Psoas muscle (tissue), 8 donors: ENCODE results near the gene TMEM158. TPM values are rescaled to one million over a fixed set of nuclear protein-coding genes. Genes with fewer than 3 reads are reported as not detected.

Experiments used
- ATAC-seq, 4 donors: fragments of 200-7000 bp; cut with Tn5 transposase; one replicate each; pipeline ENCODE4 v1.9.1; 2020; ENCODE audit warnings: moderate library complexity in 3 of 4, mild to moderate bottlenecking in 2 of 4
- DNase-seq, 2 donors: peaks; one replicate each; pipeline ENCODE4 v3.0.0-alpha.2; 2020
- H3K27ac ChIP-seq: fragments of 200-600 bp; one replicate; pipeline ENCODE4 v1.8.0; 2022
- H3K27me3 ChIP-seq, 3 donors: fragments of 200-600 bp in 1 of 3; one replicate each; pipeline versions ENCODE4 v1.6.1 to v1.8.0; 2013 to 2022; ENCODE audit warnings: low read length in 2 of 3, mild to moderate bottlenecking in 2 of 3, moderate library complexity in 1 of 3; ENCODE audit not compliant: insufficient read depth in 3 of 3
- H3K36me3 ChIP-seq, 2 donors: fragments of 200-600 bp in 1 of 2; one replicate each; pipeline versions ENCODE4 v1.6.1 to v1.8.0; 2013 to 2022; ENCODE audit warnings: low read depth in 1 of 2, mild to moderate bottlenecking in 1 of 2, moderate library complexity in 1 of 2; ENCODE audit not compliant: insufficient read depth in 1 of 2
- H3K4me1 ChIP-seq: fragments of 200-600 bp; one replicate; pipeline ENCODE4 v1.8.0; 2022
- H3K4me3 ChIP-seq: fragments of 200-600 bp; one replicate; pipeline ENCODE4 v1.8.0; 2022; ENCODE audit warnings: mild to moderate bottlenecking
- H3K9me3 ChIP-seq: fragments of 200-600 bp; one replicate; pipeline ENCODE4 v1.8.0; 2022
- CTCF ChIP-seq: fragments of 200-600 bp; IDR thresholded peaks from one replicate; pipeline ENCODE4 v1.8.0; 2022; ENCODE audit warnings: antibody characterized with exemption
- WGBS, 3 donors: extraction: QIAGEN DNeasy Blood & Tissue Kit; methylation state at CpG; one replicate each; pipeline versions ENCODE4 v1.1.6 to v1.1.7; 2013; 5-methylcytosine and 5-hydroxymethylcytosine counted together
- intact Hi-C, 2 donors: fragments of 100-400 bp; cut with DNase I; formaldehyde crosslinking; loops; one replicate each; pipeline versions ENCODE4 v1.11.0 to v1.14.2; 2022
- polyA plus RNA-seq, 3 donors: library from polyadenylated mRNA; stranded (reverse); fragments of 200-250 nt; gene quantifications; one replicate each; pipeline ENCODE4 v1.2.3, GENCODE V29; 2013
- total RNA-seq, 4 donors: library from RNA; stranded (reverse); fragmentation: NEBNext Ultra II Directional in 2 of 4; extraction: Animal tissue kit (Norgen Biotek cat#: 25700) in 2 of 4; gene quantifications; one replicate each; pipeline versions ENCODE4 v1.2.1 to v1.2.4, GENCODE V29; 2021 to 2023
- donor health status: healthy with polysubstance abuse.
- donor health status: DM: no; HTN: no; CAD: no; lungs with moderate emphysema.
- donor health status: Bipolar disorder and iron deficiency.
- donor health status: healthy.
- donor health status: DM: yes; HTN: yes; CAD: no.
- donor health status: DM: no; HTN: no; CAD: no.
- donor health status: DM: no; HTN: no; CAD: no.
- donor health status: DM: yes; HTN: yes; CAD: no.

TMEM158 gene
- total and polyA plus RNA-seq, 7 donors = 0.48 to 15.7 (median 1.6) TPM

GRCh38 chr3:45259133-45259532 lies 33.0 kb upstream of the TMEM158 start:
- Histone ChIP-seq H3K27ac (no peak overlapping the region), H3K27me3 (no peaks in the 10 kb centered on the region), H3K4me3 (no peak overlapping the region), H3K36me3 (no peaks in the 10 kb centered on the region), H3K9me3 (no peaks in the 10 kb centered on the region), H3K4me1 (no peaks in the 10 kb centered on the region)
- no peak for TF ChIP-seq CTCF
- DNase-seq (no peak), ATAC-seq (no peak)
- intact Hi-C loops = no loop called here

- WGBS, 3 donors = 66 to 68% (median 66%) methylated on average over 3 of the region's 3 CpGs
- H3K36me3 ChIP-seq = no peaks in the 10 kb centered on the region
Measured at GRCh38 chr3:45258317-45258716, 32.2 kb upstream of the TMEM158 start.

GRCh38 chr3:45253316-45253715 lies 27.2 kb upstream of the TMEM158 start:
- no peak for TF ChIP-seq CTCF
- H3K4me1 ChIP-seq = no peaks in the 10 kb centered on the region
- ATAC-seq = no peak
- 82 to 93% (median 83%) methylated on average over 3 of the region's 3 CpGs for WGBS, 3 donors
- no peaks in the 10 kb centered on the region for H3K9me3 ChIP-seq
- no peaks in the 10 kb centered on the region for H3K36me3 ChIP-seq
- no peak overlapping the region for H3K4me3 ChIP-seq
- H3K27me3 ChIP-seq = no peaks in the 10 kb centered on the region
- H3K27ac ChIP-seq = no peak overlapping the region
- intact Hi-C loops = no loop called here
- no peak for DNase-seq

More at GRCh38 chr3:45258317-45258716, 32.2 kb upstream of the TMEM158 start:
- Histone ChIP-seq H3K4me3 (no peak overlapping the region), H3K27me3 (no peaks in the 10 kb centered on the region), H3K27ac (no peak overlapping the region), H3K4me1 (no peaks in the 10 kb centered on the region), H3K9me3 (no peaks in the 10 kb centered on the region)
- intact Hi-C loops = no loop called here
- DNase-seq = no peak
- TF ChIP-seq CTCF = no peak
- no peak for ATAC-seq

GRCh38 chr3:45252826-45253225 lies 26.7 kb upstream of the TMEM158 start:
- Histone ChIP-seq H3K27me3 (no peaks in the 10 kb centered on the region), H3K9me3 (no peaks in the 10 kb centered on the region), H3K27ac (no peak overlapping the region), H3K36me3 (no peaks in the 10 kb centered on the region), H3K4me1 (no peaks in the 10 kb centered on the region), H3K4me3 (no peak overlapping the region)
- WGBS, 3 donors = 93 to 95% (median 95%) methylated on average over 5 of the region's 5 CpGs
- no peak for ATAC-seq
- no peak for TF ChIP-seq CTCF
- no peak for DNase-seq
- intact Hi-C loops = no loop called here

- Histone ChIP-seq H3K27me3 (no peaks in the 10 kb centered on the region), H3K27ac (no peak overlapping the region), H3K36me3 (no peaks in the 10 kb centered on the region), H3K4me3 (no peak overlapping the region), H3K9me3 (no peaks in the 10 kb centered on the region), H3K4me1 (no peaks in the 10 kb centered on the region)
- ATAC-seq = no peak
- DNase-seq = no peak
- no peak for TF ChIP-seq CTCF
- intact Hi-C loops = no loop called here
- 78 to 83% (median 79%) methylated on average over 1 of the region's 1 CpG for WGBS, 3 donors
Measured at GRCh38 chr3:45249391-45249790, 23.3 kb upstream of the TMEM158 start.
